ENCODE data around the gene PRRC2B.
"Not testable (repeated sequence)": the region's sequence is repeated elsewhere in the genome, so short reads cannot be mapped to it uniquely, and the experiment has no call there.

PRRC2B gene

DNA sequence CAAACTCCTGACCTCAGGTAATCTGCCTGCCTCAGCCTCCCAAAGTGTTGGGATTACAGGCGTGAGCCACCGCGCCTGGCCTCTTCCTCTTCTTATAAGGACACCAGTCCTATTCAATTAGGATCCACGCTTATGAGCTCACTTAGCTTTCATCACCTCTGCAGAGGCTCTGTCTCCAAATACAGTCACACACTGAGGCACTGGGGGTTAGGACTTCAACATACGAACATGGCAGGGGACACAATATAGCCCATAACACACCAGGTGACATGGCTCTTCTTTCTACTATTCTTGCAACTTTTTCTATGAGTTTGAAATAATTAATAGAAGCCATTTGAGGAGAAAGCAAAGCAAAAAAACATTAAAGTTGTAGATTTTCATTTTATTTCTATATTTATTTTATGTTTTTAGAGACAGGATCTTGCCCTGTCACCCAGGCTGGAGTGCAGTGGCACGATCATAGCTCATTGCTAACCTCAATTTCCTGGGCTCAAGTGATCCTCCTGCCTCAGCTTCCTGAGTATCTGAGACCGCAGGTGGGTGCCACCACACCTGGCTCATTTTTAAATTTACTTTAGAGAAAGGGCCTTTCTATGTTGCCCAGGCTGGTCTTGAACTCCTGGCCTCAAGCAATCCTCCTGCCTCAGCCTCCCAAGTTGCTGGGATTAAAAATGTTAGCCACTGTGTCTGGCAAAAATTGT lies 145.5 kb downstream of the PRRC2B start:
- no peak for DNase-seq (ENCODE audit: low read depth)

DNA sequence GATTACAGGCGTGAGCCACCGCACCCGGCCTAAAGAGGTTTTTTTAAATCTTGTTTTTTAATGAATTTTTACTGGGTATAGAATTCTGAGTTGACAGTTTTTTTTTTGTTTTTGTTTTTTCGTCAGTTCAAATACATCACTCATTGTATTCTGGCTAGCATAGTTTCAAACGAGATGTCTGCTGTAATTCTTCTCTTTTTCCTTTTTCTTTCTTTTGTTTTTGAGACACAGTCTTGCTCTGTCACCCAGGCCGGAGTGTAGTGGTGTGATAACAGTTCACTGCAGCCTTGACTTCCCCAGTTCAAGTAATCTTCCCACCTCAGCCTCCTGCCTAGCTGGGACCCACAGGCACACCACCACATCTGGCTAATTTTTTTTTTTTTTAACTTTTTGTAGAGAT lies 149.3 kb downstream of the PRRC2B start:
- DNase-seq (ENCODE audit: low read depth) = no peak

DNA sequence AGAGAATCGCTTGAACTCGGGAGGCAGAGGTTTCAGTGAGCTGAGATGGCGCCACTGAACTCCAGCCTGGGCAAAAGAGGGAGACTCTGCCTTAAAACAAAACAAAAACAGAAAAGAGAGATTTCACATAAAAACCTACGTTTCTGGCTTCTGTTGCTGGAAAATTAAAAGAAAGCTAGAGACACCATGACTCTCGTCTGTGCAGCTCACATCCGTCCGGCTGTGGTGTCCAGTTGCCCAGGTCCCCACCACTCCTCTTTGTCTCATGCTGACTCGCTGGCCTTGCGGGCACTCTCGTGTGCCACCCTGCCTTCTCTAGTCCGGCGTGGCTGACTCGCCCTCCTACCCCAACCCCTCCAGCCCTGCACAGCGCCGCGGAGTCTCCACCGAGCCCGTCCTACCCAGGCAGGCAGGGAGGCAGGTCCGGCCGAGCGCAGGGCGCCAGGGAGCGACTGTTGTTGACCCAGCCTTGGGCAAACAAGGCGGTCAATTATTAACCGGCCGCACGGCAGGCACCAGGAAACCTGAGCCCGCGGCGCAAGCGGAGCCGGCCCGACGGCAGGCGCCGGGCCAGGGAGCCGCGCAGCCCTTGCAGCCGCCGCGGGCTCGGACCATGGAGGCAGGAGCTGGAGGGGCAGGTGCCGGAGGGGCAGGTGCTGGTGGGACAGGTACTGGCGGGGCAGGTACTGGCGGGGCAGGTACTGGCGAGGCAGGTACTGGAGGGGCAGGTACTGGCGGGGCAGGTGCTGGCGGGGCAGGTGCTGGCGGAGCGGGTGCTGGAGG lies 151.3 kb downstream of the PRRC2B start, which contains the start of gene PRRT1B:
Gene PRRT1B, plus strand, starts transcription at position 521 of the 783 bp plus-strand sequence. Its CDS starts 93 bp downstream, at position 614.
- DNase-seq (ENCODE audit: low read depth) = no peak

DNA sequence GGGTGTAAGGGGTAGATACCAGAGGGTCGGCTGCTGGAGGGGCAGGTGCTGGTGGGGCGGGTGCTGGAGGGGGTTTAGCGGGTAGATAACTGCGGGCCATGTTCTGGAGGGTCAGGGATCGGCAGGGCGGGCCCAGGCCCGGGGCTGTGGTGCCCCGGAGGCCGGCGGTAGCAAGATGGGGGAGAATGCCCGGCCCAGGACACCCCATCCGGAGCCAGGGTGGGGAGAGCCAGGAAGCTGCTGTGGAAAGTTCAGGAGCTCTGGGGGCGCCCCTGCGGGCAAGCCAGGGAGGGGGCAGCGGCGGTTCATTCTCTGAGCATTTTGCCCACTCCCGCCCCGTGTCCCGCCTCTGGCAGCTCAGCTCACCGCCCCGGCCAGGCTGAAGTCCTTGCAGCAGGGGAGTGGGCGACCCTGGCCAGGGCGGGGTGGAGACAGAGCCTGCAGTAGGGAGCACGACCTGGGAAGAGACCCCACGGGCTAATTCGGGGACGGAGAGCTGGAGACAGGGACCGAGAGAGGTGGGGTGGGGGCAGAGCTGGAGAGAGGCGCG lies 152.0 kb downstream of the PRRC2B start:
- no peak for DNase-seq (ENCODE audit: low read depth)

DNA sequence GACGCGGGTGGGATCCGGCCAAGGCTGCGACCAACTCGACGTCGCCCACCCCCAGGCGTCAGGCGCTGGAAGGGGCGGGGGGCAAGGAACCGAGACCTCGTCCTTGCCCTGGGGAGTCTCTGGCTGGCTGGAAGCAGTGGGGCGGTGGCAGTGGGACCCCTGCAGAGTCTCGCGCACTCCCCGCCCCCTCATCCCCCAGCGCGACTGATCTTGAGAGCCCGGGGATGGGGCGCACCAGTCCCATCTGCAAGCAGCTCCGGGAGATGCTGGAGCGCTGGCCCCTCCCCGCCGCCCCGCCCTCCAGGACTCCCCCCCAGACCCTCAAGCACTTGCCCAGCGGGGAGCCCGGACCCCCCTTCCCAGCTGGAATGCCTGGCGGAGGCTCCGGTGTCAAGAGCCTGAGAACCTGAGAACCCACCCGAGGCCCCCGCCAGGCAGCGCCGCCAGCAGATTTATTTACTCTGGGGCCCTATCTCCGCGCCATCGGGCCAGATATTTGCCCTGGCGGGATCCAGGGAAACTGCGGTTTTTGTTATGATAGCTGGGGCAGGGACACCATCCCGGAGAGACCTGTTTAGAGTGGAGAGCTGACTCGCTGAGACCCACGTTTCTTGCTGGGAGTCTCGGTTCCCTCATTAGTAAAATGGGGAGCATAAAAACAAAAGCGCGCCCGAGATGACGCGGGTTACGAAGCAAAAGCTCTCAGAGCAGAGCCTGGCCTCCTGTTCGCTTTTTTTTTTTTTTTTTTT lies 152.6 kb downstream of the PRRC2B start:
- DNase-seq (ENCODE audit: low read depth) = no peak

DNA sequence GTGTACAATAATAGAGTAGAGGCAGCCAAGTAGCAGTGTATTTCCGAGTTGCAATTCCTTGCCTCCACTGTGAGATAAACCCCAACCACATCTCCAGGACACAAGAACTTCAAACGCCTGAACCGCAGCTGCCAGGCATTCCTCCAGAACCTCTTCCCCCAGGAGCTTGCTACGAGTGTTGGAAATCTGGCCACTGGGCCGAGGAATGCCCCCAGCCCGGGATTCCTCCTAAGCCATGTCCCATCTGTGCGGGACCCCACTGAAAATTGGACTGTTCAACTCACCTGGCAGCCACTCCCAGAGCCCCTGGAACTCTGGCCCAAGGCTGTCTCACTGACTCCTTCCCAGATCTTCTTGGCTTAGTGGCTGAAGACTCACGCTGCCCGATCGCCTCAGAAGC lies 155.3 kb downstream of the PRRC2B start:
- DNase-seq (ENCODE audit: low read depth) = not testable (repeated sequence)
